ENCODE measurements around the gene STEEP1. TPM values are rescaled to one million over a fixed set of nuclear protein-coding genes. Genes with fewer than 3 reads are reported as not detected.

The STEEP1 gene
- total and polyA plus RNA-seq, 2 of the 13 experiments (the other 11 are each of a cell fraction or from before 2014, with no cell fraction given), result 7.7 to 23.1 TPM

DNA sequence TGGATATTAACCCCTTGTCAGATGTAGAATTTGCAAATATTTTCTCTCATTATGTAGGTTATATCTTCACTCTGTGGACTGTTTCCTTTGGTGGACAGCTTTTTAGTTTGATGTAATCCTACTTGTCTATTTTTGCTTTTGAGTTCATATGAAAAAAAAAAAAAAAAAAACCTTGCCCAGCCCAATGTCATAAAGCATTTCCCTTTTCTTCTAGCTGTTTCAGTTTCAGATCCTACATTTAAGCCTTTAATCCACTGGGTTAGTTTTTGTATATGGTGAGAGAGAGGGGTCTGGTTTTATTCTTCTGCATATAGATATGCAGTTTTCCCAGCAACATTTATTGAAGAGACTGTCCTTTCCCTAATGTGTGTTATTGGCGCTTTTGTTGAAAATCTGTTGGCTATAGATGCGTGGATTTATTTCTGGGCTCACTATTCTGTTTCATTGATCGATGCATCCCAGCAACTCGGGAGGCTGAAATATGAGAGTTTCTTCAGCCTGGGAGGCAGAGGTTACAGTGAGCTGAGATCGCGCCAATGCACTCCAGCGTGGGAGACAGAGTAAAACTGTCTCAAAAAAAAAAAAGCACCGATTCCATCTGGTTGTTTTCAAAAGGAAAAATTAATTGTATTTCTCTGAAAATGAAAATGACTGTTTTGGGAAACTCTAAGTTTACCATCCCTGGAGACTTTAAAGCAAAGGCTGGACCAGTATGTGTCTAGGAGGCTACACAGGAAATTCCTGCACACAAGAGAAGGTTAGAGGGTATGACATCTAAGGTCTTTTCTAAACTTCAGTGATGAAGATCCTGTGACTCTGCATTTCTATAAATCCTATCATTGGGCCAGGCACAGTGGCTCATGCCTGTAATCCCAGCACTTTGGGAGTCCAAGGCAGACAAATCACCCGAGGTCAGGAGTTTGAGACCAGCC lies 35.6 kb downstream of the STEEP1 start:
- POLR2A ChIA-PET, result no interaction called here
- TF ChIP-seq THAP9 (CRISPR knock-in tag; IDR thresholded peaks at IDR 0.05; ENCODE audit: borderline replicate concordance) (no peak), RARG (CRISPR knock-in tag; IDR thresholded peaks at IDR 0.05; ENCODE audit: low read depth) (no peak), ZNF550 (CRISPR knock-in tag; IDR thresholded peaks at IDR 0.05; ENCODE audit: borderline replicate concordance) (no peak), CEBPG (CRISPR knock-in tag; IDR thresholded peaks at IDR 0.05) (no peak), ZNF619 (CRISPR knock-in tag; IDR thresholded peaks at IDR 0.05) (no peak), TBP (CRISPR knock-in tag; IDR thresholded peaks at IDR 0.05) (no peak), SPEN (CRISPR knock-in tag; IDR thresholded peaks at IDR 0.05; ENCODE audit: low read depth) (no peak), ZNF672 (CRISPR knock-in tag; IDR thresholded peaks at IDR 0.05) (no peak), ZNF609 (CRISPR knock-in tag; IDR thresholded peaks at IDR 0.05; ENCODE audit: borderline replicate concordance) (no peak), ZNF296 (CRISPR knock-in tag; conservative IDR thresholded peaks at IDR 0.05) (no peak), SP4 (CRISPR knock-in tag; IDR thresholded peaks at IDR 0.05) (no peak)
- TF ChIP-seq, protein P1, sequence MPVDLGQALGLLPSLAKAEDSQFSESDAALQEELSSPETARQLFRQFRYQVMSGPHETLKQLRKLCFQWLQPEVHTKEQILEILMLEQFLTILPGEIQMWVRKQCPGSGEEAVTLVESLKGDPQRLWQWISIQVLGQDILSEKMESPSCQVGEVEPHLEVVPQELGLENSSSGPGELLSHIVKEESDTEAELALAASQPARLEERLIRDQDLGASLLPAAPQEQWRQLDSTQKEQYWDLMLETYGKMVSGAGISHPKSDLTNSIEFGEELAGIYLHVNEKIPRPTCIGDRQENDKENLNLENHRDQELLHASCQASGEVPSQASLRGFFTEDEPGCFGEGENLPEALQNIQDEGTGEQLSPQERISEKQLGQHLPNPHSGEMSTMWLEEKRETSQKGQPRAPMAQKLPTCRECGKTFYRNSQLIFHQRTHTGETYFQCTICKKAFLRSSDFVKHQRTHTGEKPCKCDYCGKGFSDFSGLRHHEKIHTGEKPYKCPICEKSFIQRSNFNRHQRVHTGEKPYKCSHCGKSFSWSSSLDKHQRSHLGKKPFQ (CRISPR knock-in tag; IDR thresholded peaks at IDR 0.05; ENCODE audit: insufficient replicate concordance), result no peak

More for the DNA sequence above, 35.6 kb downstream of the STEEP1 start:
- CTCF ChIA-PET (ENCODE audit: low intra/inter-chr PET ratio, low total read pairs), result no interaction called here
- Histone ChIP-seq H3K9ac (ENCODE audit: insufficient read depth, low read depth, low read length) (no peak overlapping the region), H3K36me3 (replicated peaks in 1 of 2; ENCODE audit: control insufficient read depth in 1 of 2, insufficient read depth in 2 of 2, low read length in 2 of 2) (no peaks in the 10 kb centered on the region), H4K20me1 (ENCODE audit: insufficient read depth, low read length) (no peaks in the 10 kb centered on the region), H2AFZ (ENCODE audit: low read length) (no peak overlapping the region), H3K79me2 (ENCODE audit: insufficient read depth, low read length) (no peaks in the 10 kb centered on the region), H3K4me3 (replicated peaks in 1 of 3; ENCODE audit: insufficient read depth in 1 of 3, low read depth in 2 of 3, low read length in 3 of 3) (no peak overlapping the region), H3K9me3 (ENCODE audit: low read length) (no peaks in the 10 kb centered on the region), H3K4me1 (ENCODE audit: insufficient read depth, low read length) (no peaks in the 10 kb centered on the region), H3K4me2 (ENCODE audit: low read depth, low read length) (no peak overlapping the region), H3K27me3 (ENCODE audit: control insufficient read depth in 1 of 2, insufficient read depth in 2 of 2, low read length in 2 of 2) (no peaks in the 10 kb centered on the region), H3K27ac (ENCODE audit: extremely low read length, insufficient read depth, low read length) (no peak overlapping the region)
- intact Hi-C loops (cut with micrococcal nuclease; ENCODE audit: unreplicated experiment) (no loop called here), in situ Hi-C loops (cut with HindIII; ENCODE audit: extremely low pct_ligation_motif_present, low pct_unique_long_range_greater_than_20kb) (no loop called here)
- FAIRE-seq (no peak), ATAC-seq (no peak), DNase-seq (ENCODE audit: low spot score) (no peak)
- WGBS (ENCODE audit: low lambda C conversion rate), result 87% methylated on average over 8 of the region's 9 CpGs
- BruUV-seq (replicated peaks), result no TSS peak

All from HepG2 (cell line).